Right lobe of liver (tissue), 4 donors: ENCODE data around the gene PHAF1.

Experiments
- CTCF ChIP-seq, 4 donors: fragments of 200-600 bp in 3 of 4; fragments of 450-650 bp in 1 of 4; IDR thresholded peaks; one replicate each; pipeline versions ENCODE4 v1.5.1 to v1.8.0; 2016 to 2022; ENCODE audit warnings: antibody characterized with exemption in 4 of 4, mild to moderate bottlenecking in 2 of 4
- POLR2A ChIP-seq: fragments of 450-650 bp; IDR thresholded peaks from one replicate; pipeline ENCODE4 v1.6.1; 2017; ENCODE audit warnings: antibody characterized with exemption, mild to moderate bottlenecking
- donor health status: DM: no; HTN: no; CAD: no.
- donor health status: DM: no; HTN: no; CAD: no.
- donor health status: DM: no; HTN: yes; CAD: no.

GRCh38 chr16:67185651-67186134, 76.0 kb downstream of the PHAF1 start:
- no peak for TF ChIP-seq CTCF (IDR thresholded peaks at IDR 0.05)
- no peak for TF ChIP-seq POLR2A
